HS-27A (cell line): ENCODE data around the gene BBC3.
"Not testable (repeated sequence)": the region's sequence is repeated elsewhere in the genome, so short reads cannot be mapped to it uniquely, and the experiment has no call there.

ENCODE experiments used
- DNase-seq: peaks from one replicate; pipeline ENCODE4 v3.0.0-alpha.2; 2012; ENCODE audit warnings: low read depth, missing footprints

BBC3 gene

GRCh38 chr19:47258434-47258833, 27.4 kb upstream of the BBC3 start:
- no peak for DNase-seq

GRCh38 chr19:47257411-47258169, 26.6 kb upstream of the BBC3 start:
- no peak for DNase-seq

- peak; percentile 97 for DNase-seq
Measured at GRCh38 chr19:47256693-47257410, 25.9 kb upstream of the BBC3 start.

- DNase-seq: peak; percentile 82
Measured at GRCh38 chr19:47255879-47256692, 25.1 kb upstream of the BBC3 start, which contains the start of gene CCDC9. TSS of gene CCDC9 (plus strand) at chr19:47256525. CDS start at chr19:47258401, 1,876 bp downstream.

GRCh38 chr19:47253970-47254369, 23.0 kb upstream of the BBC3 start:
- no peak for DNase-seq

- DNase-seq: peak; percentile 93
Measured at GRCh38 chr19:47253467-47253881, 22.5 kb upstream of the BBC3 start.

- not testable (repeated sequence) for DNase-seq
Measured at GRCh38 chr19:47253016-47253415, 22.0 kb upstream of the BBC3 start.

GRCh38 chr19:47247308-47247990, 16.4 kb upstream of the BBC3 start:
- DNase-seq: no peak

- DNase-seq: no peak
Measured at GRCh38 chr19:47243776-47244547, 13.0 kb upstream of the BBC3 start.

- no peak for DNase-seq
Measured at GRCh38 chr19:47243364-47243775, 12.4 kb upstream of the BBC3 start.

- no peak for DNase-seq
Measured at GRCh38 chr19:47241919-47242577, 11.0 kb upstream of the BBC3 start.

GRCh38 chr19:47240996-47241918, 10.3 kb upstream of the BBC3 start:
- no peak for DNase-seq

GRCh38 chr19:47240556-47240955, 9.6 kb upstream of the BBC3 start:
- no peak for DNase-seq

GRCh38 chr19:47239610-47240296, 8.8 kb upstream of the BBC3 start:
- DNase-seq: no peak

- DNase-seq: no peak
Measured at GRCh38 chr19:47239152-47239551, 8.2 kb upstream of the BBC3 start.

GRCh38 chr19:47236072-47236675, 5.2 kb upstream of the BBC3 start:
- DNase-seq: no peak

- no peak for DNase-seq
Measured at GRCh38 chr19:47232422-47233211, 1.6 kb upstream of the BBC3 start.
